ENCODE data around the gene SLC47A1. TPM values are rescaled to one million over a fixed set of nuclear protein-coding genes. Genes with fewer than 3 reads are reported as not detected.

Gene SLC47A1
- total and polyA plus RNA-seq, 2 donors = 0.53 to 1.6 TPM

- DNase-seq (ENCODE audit: extremely low spot score) = no peak
- H3K36me3 ChIP-seq (ENCODE audit: insufficient read depth) = no peaks in the 10 kb centered on the region
- no peak overlapping the region for H3K27ac ChIP-seq (ENCODE audit: low read depth)
- 56% methylated on average over 9 of the region's 9 CpGs for WGBS
- no peaks in the 10 kb centered on the region for H3K4me1 ChIP-seq (ENCODE audit: insufficient read depth)
- no peak overlapping the region for H3K4me3 ChIP-seq (ENCODE audit: low read depth, low read length)
These were observed 20.7 kb downstream of the SLC47A1 start for GRCh38 chr17:19554393-19554792.

GRCh38 chr17:19555746-19556145 is 22.1 kb downstream of the SLC47A1 start:
- Histone ChIP-seq H3K36me3 (ENCODE audit: insufficient read depth) (no peaks in the 10 kb centered on the region), H3K4me1 (ENCODE audit: insufficient read depth) (no peaks in the 10 kb centered on the region), H3K27ac (ENCODE audit: low read depth) (no peak overlapping the region), H3K4me3 (ENCODE audit: low read depth, low read length) (no peak overlapping the region)
- DNase-seq (ENCODE audit: extremely low spot score) = no peak
- WGBS = 93% methylated on average over 11 of the region's 11 CpGs

GRCh38 chr17:19558946-19559345 is 25.3 kb downstream of the SLC47A1 start:
- no peak for DNase-seq (ENCODE audit: extremely low spot score)
- Histone ChIP-seq H3K27ac (ENCODE audit: low read depth) (no peak overlapping the region), H3K4me3 (ENCODE audit: low read depth, low read length) (no peak overlapping the region), H3K4me1 (ENCODE audit: insufficient read depth) (no peaks in the 10 kb centered on the region), H3K36me3 (ENCODE audit: insufficient read depth) (no peaks in the 10 kb centered on the region)

- Histone ChIP-seq H3K4me3 (ENCODE audit: low read depth, low read length) (no peak overlapping the region), H3K4me1 (ENCODE audit: insufficient read depth) (no peaks in the 10 kb centered on the region), H3K36me3 (ENCODE audit: insufficient read depth) (no peaks in the 10 kb centered on the region), H3K27ac (ENCODE audit: low read depth) (no peak overlapping the region)
- 84% methylated on average over 9 of the region's 9 CpGs for WGBS
- no peak for DNase-seq (ENCODE audit: extremely low spot score)
These were observed 28.2 kb downstream of the SLC47A1 start for GRCh38 chr17:19561697-19562318.

GRCh38 chr17:19565817-19566575 is 32.3 kb downstream of the SLC47A1 start:
- H3K4me3 ChIP-seq (ENCODE audit: low read depth, low read length) = no peak overlapping the region
- no peak for DNase-seq (ENCODE audit: extremely low spot score)
- 95% methylated on average over 15 of the region's 15 CpGs for WGBS
- no peaks in the 10 kb centered on the region for H3K4me1 ChIP-seq (ENCODE audit: insufficient read depth)
- H3K27ac ChIP-seq (ENCODE audit: low read depth) = no peak overlapping the region
- no peaks in the 10 kb centered on the region for H3K36me3 ChIP-seq (ENCODE audit: insufficient read depth)

GRCh38 chr17:19567216-19568015 is 33.8 kb downstream of the SLC47A1 start:
- no peak overlapping the region for H3K27ac ChIP-seq (ENCODE audit: low read depth)
- H3K36me3 ChIP-seq (ENCODE audit: insufficient read depth) = no peaks in the 10 kb centered on the region
- H3K4me3 ChIP-seq (ENCODE audit: low read depth, low read length) = no peak overlapping the region
- WGBS = 83% methylated on average over 23 of the region's 23 CpGs
- no peak for DNase-seq (ENCODE audit: extremely low spot score)
- H3K4me1 ChIP-seq (ENCODE audit: insufficient read depth) = no peaks in the 10 kb centered on the region

- WGBS = 89% methylated on average over 1 of the region's 1 CpG
- Histone ChIP-seq H3K4me1 (ENCODE audit: insufficient read depth) (no peaks in the 10 kb centered on the region), H3K36me3 (ENCODE audit: insufficient read depth) (no peaks in the 10 kb centered on the region), H3K4me3 (ENCODE audit: low read depth, low read length) (no peak overlapping the region), H3K27ac (ENCODE audit: low read depth) (no peak overlapping the region)
- DNase-seq (ENCODE audit: extremely low spot score) = no peak
These were observed 34.3 kb downstream of the SLC47A1 start for GRCh38 chr17:19568016-19568350.

GRCh38 chr17:19569785-19570543 is 36.3 kb downstream of the SLC47A1 start:
- 60% methylated on average over 3 of the region's 3 CpGs for WGBS
- Histone ChIP-seq H3K27ac (ENCODE audit: low read depth) (no peak overlapping the region), H3K4me3 (ENCODE audit: low read depth, low read length) (no peak overlapping the region), H3K36me3 (ENCODE audit: insufficient read depth) (no peaks in the 10 kb centered on the region), H3K4me1 (ENCODE audit: insufficient read depth) (no peaks in the 10 kb centered on the region)
- DNase-seq (ENCODE audit: extremely low spot score) = no peak

GRCh38 chr17:19570544-19571062 is 36.9 kb downstream of the SLC47A1 start:
- DNase-seq (ENCODE audit: extremely low spot score) = no peak
- Histone ChIP-seq H3K4me3 (ENCODE audit: low read depth, low read length) (no peak overlapping the region), H3K4me1 (ENCODE audit: insufficient read depth) (no peaks in the 10 kb centered on the region), H3K36me3 (ENCODE audit: insufficient read depth) (no peaks in the 10 kb centered on the region), H3K27ac (ENCODE audit: low read depth) (no peak overlapping the region)
- 50% methylated on average over 4 of the region's 4 CpGs for WGBS

GRCh38 chr17:19573075-19573474 is 39.4 kb downstream of the SLC47A1 start:
- WGBS = 17% methylated on average over 2 of the region's 2 CpGs
- Histone ChIP-seq H3K27ac (ENCODE audit: low read depth) (no peak overlapping the region), H3K36me3 (ENCODE audit: insufficient read depth) (no peaks in the 10 kb centered on the region), H3K4me1 (ENCODE audit: insufficient read depth) (no peaks in the 10 kb centered on the region), H3K4me3 (ENCODE audit: low read depth, low read length) (no peak overlapping the region)
- DNase-seq (ENCODE audit: extremely low spot score) = no peak

- H3K36me3 ChIP-seq (ENCODE audit: insufficient read depth) = no peaks in the 10 kb centered on the region
- no peak overlapping the region for H3K27ac ChIP-seq (ENCODE audit: low read depth)
- H3K4me1 ChIP-seq (ENCODE audit: insufficient read depth) = peaks cover 2% of the 10 kb centered on the region
- DNase-seq (ENCODE audit: extremely low spot score) = no peak
- WGBS = 87% methylated on average over 4 of the region's 4 CpGs
- H3K4me3 ChIP-seq (ENCODE audit: low read depth, low read length) = no peak overlapping the region
These were observed 41.3 kb downstream of the SLC47A1 start for GRCh38 chr17:19574956-19575355.

- no peak for DNase-seq (ENCODE audit: extremely low spot score)
- Histone ChIP-seq H3K36me3 (ENCODE audit: insufficient read depth) (no peaks in the 10 kb centered on the region), H3K27ac (ENCODE audit: low read depth) (no peak overlapping the region), H3K4me1 (ENCODE audit: insufficient read depth) (peaks cover 2% of the 10 kb centered on the region), H3K4me3 (ENCODE audit: low read depth, low read length) (no peak overlapping the region)
- WGBS = 66% methylated on average over 4 of the region's 4 CpGs
These were observed 44.9 kb downstream of the SLC47A1 start for GRCh38 chr17:19578545-19578944.

GRCh38 chr17:19579192-19579761 is 45.6 kb downstream of the SLC47A1 start:
- no peak overlapping the region for H3K27ac ChIP-seq (ENCODE audit: low read depth)
- WGBS = 46% methylated on average over 19 of the region's 19 CpGs
- H3K4me3 ChIP-seq (ENCODE audit: low read depth, low read length) = peak overlapping the region; percentile 53

More at GRCh38 chr17:19579192-19579761, 45.6 kb downstream of the SLC47A1 start:
- H3K36me3 ChIP-seq (ENCODE audit: insufficient read depth) = no peaks in the 10 kb centered on the region
- peaks cover 2% of the 10 kb centered on the region for H3K4me1 ChIP-seq (ENCODE audit: insufficient read depth)
- DNase-seq (ENCODE audit: extremely low spot score) = no peak
